Amniotic stem cell (primary cell): ENCODE results near the gene GNB1.

Experiments
- DNase-seq: peaks from one replicate; lab custom pipeline; 2025; lab: John Stamatoyannopoulos, UW

GNB1 gene

GRCh38 chr1:1910033-1910465 lies 19.2 kb upstream of the GNB1 start:
- DNase-seq, result no peak

- no peak for DNase-seq
Observed at GRCh38 chr1:1908506-1908791, 17.6 kb upstream of the GNB1 start.

DNA sequence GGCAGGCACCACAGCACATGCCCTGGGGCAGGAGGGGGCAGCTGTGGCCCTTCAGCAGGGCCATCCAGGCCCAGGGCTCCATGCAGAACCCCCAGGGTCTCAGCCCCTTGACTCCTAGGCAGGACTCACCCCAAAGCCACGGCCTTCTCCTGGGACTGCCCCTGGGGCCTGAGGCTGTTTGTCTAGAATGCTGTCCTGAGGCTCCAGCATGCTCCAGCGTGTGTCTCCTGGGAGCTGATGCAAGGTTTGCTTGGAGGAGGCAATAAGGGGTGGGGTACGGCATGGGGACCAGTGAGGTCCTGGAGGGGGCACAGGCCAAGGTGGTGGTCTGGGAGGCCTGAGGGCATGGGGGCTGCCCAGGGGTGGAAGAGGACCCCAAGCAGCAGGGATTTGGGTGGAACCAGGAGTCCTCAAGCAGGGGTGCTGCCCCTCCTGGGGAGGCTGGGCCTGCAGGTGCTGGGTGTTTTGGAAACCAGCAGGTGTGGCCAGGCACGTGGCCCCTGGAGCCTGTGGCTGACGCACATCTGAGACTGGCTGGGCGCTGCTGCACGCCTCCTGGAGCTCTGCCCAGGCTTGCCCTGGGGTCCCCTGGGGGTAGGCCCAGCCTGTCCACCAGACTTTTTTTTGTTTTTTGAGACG lies 16.3 kb upstream of the GNB1 start:
- no peak for DNase-seq

DNA sequence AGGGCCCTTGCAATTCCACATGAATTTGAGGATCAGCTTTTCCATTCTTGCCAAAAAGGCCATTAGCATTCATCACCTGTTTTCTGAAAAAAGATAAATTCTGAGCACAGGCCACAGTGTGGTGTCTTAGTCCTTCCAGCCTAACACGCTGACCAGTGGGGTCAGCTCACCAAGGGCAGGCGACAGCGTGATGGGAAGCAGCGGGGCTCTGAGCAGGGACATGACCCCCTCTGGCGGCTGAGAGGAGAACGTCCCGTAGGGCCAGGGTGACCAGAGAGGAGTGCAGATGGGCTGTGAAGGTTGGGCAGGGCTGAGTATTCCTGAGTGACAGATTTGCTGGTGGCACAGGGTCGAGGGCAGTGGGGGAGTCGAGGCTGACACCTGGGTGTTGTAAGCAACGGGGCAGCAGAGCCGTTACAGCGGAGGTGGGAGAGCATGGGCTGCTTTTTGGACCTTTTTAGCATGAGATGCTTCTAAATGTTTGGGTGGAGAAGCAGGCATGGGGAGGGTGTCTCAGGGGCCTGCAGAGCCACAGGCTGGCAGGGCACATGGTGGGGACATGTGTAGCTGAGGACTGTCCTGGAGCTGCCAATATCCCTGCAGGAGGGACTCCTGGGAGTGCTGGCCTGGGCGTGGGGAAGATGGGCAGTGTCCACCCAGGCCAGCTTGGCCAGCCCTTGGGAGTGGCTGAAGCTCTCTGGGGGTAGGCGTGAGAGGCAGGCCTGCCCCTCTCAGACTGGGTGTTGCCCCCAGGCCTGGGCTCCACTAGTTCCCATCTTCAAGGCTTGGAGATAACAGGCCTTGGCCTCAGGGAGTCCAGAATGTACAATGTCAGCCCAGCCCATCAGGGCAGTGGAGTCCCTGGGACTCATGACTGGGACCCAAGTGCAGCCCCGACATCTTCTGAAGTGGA lies 15.6 kb upstream of the GNB1 start:
- DNase-seq, result peak; percentile 57

DNA sequence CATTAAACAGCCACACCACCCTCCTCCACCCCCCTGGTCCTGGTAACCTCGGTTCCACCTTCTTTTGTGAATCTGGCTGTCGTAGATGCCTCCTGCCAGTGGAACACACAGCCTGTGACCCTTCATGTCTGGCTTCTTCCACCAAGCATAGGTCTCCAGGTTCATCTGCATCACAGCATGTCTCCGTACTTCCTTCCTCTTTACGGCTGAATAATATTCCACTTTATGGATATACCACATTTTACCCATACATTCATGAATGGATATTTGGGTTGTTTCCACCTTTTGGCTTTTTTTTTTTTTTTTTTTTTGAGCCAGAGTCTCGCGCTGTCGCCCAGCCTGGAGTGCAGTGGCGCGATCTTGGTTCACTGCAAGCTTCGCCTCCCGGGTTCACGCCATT lies 12.3 kb upstream of the GNB1 start:
- no peak for DNase-seq

DNA sequence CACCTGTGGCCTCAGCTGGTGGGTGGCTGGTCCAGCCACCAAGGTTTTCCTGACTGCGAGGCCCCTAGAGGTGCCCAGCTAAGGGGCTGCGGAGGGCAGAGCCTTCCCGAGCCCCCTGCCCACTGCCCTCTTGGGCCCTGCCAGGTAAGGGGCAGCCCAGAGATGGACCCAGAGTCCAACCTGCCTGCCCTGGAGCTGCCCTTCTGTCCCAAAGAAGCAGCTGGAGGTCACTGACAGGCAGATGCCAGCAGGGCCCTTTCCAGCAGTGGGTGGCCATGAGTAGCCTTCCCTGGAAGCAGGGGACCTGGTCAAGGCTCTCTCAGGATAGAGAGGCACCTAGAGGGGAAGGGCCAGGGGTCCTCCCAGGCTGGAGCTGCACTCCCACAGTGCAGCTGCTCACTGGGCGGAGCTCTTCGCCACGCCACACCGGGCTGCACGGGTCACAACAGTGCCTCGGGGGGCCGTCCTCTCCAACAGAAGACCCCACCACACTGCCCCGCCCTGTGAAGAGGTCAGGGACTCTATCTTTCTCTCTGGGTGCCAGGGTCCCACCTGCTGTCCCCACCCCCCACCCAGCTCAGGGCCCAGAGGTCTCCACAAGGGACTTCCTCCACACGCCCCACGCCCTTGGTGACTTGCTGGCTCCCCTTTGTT lies 10.9 kb upstream of the GNB1 start:
- no peak for DNase-seq

GRCh38 chr1:1900883-1901640 lies 10.2 kb upstream of the GNB1 start:
- DNase-seq, result no peak

DNA sequence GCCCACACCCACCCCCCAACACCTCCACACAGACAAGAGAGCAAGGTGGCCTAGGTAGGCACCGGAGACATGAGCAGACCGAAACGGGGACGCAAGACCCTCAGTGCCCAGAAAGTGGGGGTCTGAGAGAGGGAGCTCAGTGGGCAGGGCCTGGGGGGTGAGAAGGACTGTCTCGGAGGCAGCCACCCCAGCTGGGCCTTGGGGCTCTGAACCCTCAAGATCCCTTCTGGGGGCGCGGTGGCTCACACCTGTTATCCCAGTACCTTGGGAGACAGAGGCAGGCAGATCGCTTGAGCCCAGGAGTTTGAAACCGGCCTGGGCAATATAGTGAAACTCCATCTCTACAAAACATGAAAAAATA lies 9.1 kb upstream of the GNB1 start:
- DNase-seq, result no peak

DNA sequence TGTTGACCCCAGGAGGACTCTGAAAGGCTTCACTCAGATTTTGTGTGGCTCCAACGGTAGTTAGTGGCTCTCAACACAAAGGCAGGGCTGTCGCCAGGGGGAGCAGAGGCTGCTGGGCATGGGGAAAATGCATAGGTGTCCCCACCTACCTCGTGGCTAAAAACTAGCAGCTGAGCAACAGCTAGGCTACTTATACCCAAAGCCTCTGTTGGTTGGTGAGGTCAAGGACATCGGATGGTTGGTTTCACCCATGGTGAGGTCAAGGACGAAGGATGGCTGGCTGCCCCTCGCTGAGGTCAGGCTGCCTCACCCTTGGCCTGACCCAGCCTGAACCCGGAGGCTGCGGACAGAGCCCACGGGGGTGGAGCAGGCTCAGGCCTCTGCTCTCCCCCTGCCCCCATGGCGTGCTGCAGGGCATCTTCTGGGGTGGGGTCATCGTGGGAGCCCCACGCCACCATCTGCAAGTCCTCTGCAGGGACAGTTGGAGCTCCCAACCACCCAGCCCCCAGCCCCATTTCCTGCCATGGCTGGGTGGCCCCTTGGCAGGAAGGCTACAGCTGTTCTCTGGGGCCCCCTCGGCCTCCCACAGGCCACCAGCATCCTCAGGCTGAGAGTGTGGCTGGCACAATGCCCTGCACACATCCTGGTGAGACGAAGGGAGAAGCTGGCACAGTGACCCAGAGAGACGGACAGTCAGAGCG lies 8.5 kb upstream of the GNB1 start:
- no peak for DNase-seq

- DNase-seq, result no peak
Observed at GRCh38 chr1:1898246-1898933, 7.5 kb upstream of the GNB1 start.

GRCh38 chr1:1895456-1896336 lies 4.8 kb upstream of the GNB1 start:
- no peak for DNase-seq

- DNase-seq, result no peak
Observed at GRCh38 chr1:1895060-1895418, 4.2 kb upstream of the GNB1 start.

GRCh38 chr1:1894354-1895059 lies 3.6 kb upstream of the GNB1 start:
- DNase-seq, result no peak

GRCh38 chr1:1893997-1894353 lies 3.1 kb upstream of the GNB1 start:
- no peak for DNase-seq

DNA sequence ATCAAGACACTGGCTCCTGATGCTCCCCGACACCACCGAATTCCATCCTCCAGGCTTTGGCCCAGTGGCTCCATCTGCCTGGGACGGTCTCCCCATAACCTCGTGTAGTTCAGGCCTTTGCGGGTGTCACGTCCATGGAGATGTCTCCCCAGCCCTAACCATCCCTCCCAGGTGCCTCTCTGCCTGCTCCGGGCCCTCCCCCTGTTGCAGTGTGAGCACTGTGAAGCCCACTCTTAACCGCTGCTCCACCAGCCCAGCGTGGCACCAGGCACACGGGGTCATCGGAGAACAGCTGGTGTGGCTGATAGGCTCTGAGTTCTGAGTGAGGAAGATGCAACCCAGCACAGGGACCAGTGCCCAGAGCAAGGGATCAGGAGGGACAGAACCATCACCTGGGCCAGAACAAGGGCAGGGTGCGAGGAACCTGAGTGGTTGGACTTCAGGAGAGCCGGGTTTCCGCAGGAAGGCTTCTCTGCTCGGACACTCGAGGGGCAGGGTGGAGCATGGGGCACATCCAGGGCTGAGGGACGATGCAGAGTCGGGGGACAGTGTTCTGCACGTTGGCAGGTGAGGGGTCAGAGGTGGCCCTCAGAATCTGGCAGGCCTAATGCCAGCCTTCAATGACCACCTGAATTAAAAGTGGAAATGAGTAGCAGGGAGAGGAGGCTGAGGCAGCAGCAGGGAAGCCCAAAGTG lies 2.6 kb upstream of the GNB1 start:
- no peak for DNase-seq

DNA sequence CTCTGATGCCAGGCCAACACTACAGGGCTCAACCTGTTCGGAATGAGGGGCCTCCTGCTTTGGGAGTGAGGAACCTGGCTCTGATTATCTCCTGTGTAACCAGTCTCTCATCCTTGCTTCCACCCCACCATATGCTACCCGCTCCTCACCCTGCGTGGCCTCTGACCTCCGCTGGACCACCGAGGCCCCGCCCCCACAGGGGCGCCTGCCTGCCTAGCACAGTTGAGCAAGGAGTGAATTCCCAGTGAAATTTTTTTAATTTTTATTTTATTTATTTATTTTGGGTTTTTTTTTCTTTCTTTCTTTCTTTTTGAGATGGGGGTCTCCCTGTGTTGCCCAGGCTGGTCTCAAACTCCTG lies 1.9 kb upstream of the GNB1 start:
- no peak for DNase-seq

DNA sequence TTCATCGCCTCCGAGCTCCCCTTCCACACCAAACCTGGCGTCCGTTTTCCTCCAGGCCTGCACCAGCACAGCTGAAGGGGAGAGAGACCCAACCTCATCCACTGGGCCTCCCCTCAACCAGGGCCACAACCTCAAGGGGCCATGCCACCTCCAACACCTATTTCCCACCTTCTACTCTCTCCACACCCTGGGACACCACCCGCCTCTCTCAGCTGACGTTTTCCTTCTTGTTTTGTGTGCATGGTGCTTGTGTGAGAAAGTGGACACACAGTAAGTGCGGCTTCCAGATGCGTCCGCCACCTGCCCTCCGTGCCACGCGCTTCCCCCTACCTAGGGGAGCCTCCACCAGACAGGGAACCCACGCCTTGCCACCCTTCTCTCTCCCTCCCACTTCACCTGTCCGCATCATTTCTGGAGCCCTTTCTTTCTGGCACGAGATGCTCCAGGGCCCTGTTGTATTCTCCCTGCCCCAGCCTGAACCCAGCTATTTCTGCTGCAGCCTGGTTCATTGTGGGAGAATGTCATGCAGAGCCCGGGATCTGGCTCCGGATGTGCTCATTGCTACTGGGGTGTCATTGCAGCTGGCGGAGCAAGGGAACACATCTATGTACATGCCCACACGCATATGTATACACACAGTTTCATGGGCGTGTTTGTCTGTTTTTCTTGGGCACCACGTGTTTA lies 1.3 kb upstream of the GNB1 start:
- no peak for DNase-seq

- DNase-seq, result peak; percentile 20
Observed at GRCh38 chr1:1891349-1892078, 627 bp upstream of the GNB1 start.
